ENCODE results near the gene SLC35E3. TPM values are rescaled to one million over a fixed set of nuclear protein-coding genes. Genes with fewer than 3 reads are reported as not detected.

The SLC35E3 gene
- total RNA-seq, 6 experiments from 2014 or later = 2.4 to 7.7 (median 6.7) TPM

- 89% methylated on average over 7 of the region's 7 CpGs for WGBS (ENCODE audit: insufficient coverage, low coverage, low lambda C conversion rate, missing lambda C conversion rate)
- Histone ChIP-seq H3K27ac (no peak overlapping the region), H3K27me3 (no peaks in the 10 kb centered on the region), H3K9me3 (no peaks in the 10 kb centered on the region), H3K4me1 (no peaks in the 10 kb centered on the region), H3K36me3 (no peaks in the 10 kb centered on the region), H3K4me3 (no peak overlapping the region)
- no peak for ATAC-seq
- TF ChIP-seq POLR2A (IDR thresholded peaks at IDR 0.05) = no peak
- TF ChIP-seq, protein P1, sequence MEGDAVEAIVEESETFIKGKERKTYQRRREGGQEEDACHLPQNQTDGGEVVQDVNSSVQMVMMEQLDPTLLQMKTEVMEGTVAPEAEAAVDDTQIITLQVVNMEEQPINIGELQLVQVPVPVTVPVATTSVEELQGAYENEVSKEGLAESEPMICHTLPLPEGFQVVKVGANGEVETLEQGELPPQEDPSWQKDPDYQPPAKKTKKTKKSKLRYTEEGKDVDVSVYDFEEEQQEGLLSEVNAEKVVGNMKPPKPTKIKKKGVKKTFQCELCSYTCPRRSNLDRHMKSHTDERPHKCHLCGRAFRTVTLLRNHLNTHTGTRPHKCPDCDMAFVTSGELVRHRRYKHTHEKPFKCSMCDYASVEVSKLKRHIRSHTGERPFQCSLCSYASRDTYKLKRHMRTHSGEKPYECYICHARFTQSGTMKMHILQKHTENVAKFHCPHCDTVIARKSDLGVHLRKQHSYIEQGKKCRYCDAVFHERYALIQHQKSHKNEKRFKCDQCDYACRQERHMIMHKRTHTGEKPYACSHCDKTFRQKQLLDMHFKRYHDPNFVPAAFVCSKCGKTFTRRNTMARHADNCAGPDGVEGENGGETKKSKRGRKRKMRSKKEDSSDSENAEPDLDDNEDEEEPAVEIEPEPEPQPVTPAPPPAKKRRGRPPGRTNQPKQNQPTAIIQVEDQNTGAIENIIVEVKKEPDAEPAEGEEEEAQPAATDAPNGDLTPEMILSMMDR (IDR thresholded peaks at IDR 0.05) = no peak
- intact Hi-C loops (cut with DNase I) = no loop called here
- no peak for DNase-seq
Measured at GRCh38 chr12:68775121-68775630, 29.2 kb downstream of the SLC35E3 start.

GRCh38 chr12:68776976-68777610, 31.1 kb downstream of the SLC35E3 start:
- no peak for DNase-seq
- no peak for ATAC-seq
- 90% methylated on average over 5 of the region's 5 CpGs for WGBS (ENCODE audit: insufficient coverage, low coverage, low lambda C conversion rate, missing lambda C conversion rate)
- intact Hi-C loops (cut with DNase I) = no loop called here
- no peaks in the 10 kb centered on the region for H3K9me3 ChIP-seq
- no peaks in the 10 kb centered on the region for H3K36me3 ChIP-seq
- TF ChIP-seq, protein P1 (IDR thresholded peaks at IDR 0.05) = no peak
- TF ChIP-seq POLR2A (IDR thresholded peaks at IDR 0.05) = no peak
- H3K27ac ChIP-seq = no peak overlapping the region
- H3K4me1 ChIP-seq = no peaks in the 10 kb centered on the region
- no peaks in the 10 kb centered on the region for H3K27me3 ChIP-seq
- H3K4me3 ChIP-seq = no peak overlapping the region

DNA sequence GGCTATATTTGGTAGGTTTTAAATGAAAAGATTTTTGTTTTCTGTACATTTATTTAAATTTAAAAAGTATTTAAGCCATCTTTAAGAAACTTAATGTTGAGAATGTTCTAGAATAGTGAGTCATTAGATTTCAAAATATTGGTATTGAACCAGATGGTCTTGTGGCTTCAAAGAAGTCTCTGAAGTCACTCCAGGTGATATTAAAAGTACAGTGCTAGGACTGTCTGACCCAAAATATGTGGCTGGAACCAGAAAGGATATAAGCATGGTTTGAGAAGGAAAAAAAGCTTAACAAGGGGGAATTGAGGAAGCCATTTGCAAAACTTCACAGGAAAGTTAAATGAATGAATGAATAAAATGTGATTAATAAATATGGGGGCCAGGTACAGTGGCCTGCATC, 33.3 kb downstream of the SLC35E3 start:
- TF ChIP-seq POLR2A (IDR thresholded peaks at IDR 0.05) = no peak
- TF ChIP-seq, protein P1 (IDR thresholded peaks at IDR 0.05) = no peak
- DNase-seq = no peak
- Histone ChIP-seq H3K27ac (no peak overlapping the region), H3K36me3 (no peaks in the 10 kb centered on the region), H3K9me3 (no peaks in the 10 kb centered on the region), H3K27me3 (no peaks in the 10 kb centered on the region), H3K4me3 (no peak overlapping the region), H3K4me1 (no peaks in the 10 kb centered on the region)
- intact Hi-C loops (cut with DNase I) = no loop called here
- ATAC-seq = no peak

DNA sequence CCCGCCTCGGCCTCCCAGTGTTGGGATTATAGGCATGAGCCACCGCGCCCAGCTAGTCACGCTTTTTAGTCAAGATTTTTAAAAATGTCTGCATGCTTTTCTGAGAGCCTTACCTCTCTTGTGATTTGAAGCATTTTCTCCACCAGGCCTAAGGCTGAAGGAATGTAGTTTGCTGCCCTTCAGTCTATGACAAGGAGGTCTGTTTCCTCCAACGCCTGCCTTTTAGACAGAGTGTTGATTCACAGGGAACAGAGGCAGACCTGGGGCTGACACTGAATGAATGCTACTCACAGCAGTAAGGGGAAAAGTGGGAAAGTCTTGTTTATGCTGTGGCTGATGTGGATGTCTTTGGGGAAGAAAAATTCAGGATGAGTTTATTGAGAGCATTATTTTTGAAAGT, 34.8 kb downstream of the SLC35E3 start:
- WGBS (ENCODE audit: insufficient coverage, low coverage, low lambda C conversion rate, missing lambda C conversion rate) = 88% methylated on average over 6 of the region's 6 CpGs
- intact Hi-C loops (cut with DNase I) = no loop called here
- H3K4me1 ChIP-seq = peaks cover 0 to 5% (median 1%) of the 10 kb centered on the region in 4 donors
- ATAC-seq (no peak), DNase-seq (no peak)
- H3K4me3 ChIP-seq = no peak overlapping the region
- H3K36me3 ChIP-seq = no peaks in the 10 kb centered on the region
- H3K27me3 ChIP-seq = no peaks in the 10 kb centered on the region
- no peak overlapping the region for H3K27ac ChIP-seq
- H3K9me3 ChIP-seq = no peaks in the 10 kb centered on the region
- no peak for TF ChIP-seq POLR2A (IDR thresholded peaks at IDR 0.05)
- TF ChIP-seq, protein P1 (IDR thresholded peaks at IDR 0.05) = no peak

Measured in right lobe of liver (tissue), 6 donors.